ENCODE results near the gene STARD10. TPM values are rescaled to one million over a fixed set of nuclear protein-coding genes. Genes with fewer than 3 reads are reported as not detected.

The STARD10 gene
- total and polyA plus RNA-seq, 9 of the 15 experiments (the other 6 are each of a cell fraction or from before 2014, with no cell fraction given), result 0.15 to 52.9 (median 32.3) TPM

DNA sequence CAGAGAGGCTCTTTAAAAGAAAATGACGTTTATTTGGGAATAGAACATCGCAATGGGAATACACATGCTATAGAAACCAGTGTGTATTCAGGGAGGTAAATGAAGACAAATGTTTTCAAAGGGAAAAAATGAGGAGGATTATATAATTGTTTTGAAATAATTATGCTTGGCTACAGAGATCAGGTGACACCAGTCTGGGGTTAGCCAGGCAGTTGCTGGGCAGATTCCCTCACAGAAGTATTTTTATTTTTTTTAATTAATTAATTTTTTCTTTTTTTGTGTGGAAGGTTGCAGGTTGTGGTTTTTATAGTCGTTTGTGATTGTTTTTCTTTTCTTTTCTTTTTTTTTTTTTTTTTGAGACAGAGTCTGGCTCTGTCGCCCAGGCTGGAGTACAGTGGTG is 5.6 kb upstream of the STARD10 start:
- WGBS (ENCODE audit: insufficient coverage, low coverage, missing lambda C conversion rate), result 47% methylated on average over 3 of the region's 4 CpGs
- CTCF ChIA-PET (ENCODE audit: low intra/inter-chr PET ratio), result no interaction called here

DNA sequence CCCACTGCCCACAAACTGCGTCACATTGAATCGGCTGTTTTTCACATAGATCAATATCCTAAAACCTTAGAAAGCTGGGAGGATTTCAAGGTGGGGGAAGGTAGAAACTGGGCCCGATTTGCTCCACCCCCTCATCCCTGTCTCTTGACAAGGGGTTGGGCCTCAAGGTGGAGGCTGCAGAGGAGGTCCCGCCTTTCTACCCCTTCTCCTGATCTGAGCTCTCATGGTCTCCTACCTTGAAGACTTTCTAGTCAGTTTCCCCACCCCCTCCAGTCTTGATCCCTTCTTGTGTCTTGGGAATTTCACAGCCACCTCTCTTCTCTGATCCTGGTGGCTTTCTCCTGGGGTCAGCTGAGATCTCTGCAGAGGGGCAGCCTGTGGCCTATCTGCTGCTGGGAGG is 4.5 kb upstream of the STARD10 start:
- H3K4me1 ChIP-seq (replicated peaks in 1 of 2; ENCODE audit: control insufficient read depth in 2 of 2, insufficient read depth in 2 of 2, low read length in 2 of 2), result peaks cover 11 to 14% of the 10 kb centered on the region in 2 experiments; a peak in 4 of 5 replicates
- H3K36me3 ChIP-seq (ENCODE audit: control insufficient read depth, insufficient read depth, low read length), result no peaks in the 10 kb centered on the region
- H3K9ac ChIP-seq (ENCODE audit: insufficient read depth in 1 of 2, low read depth in 2 of 2, low read length in 2 of 2), result no peak overlapping the region
- FAIRE-seq (no peak), ATAC-seq (no peak), DNase-seq (ENCODE audit: extremely low read depth in 1 of 4, low spot score in 3 of 4) (no peak)
- in situ Hi-C loops (cut with MboI), result no loop called here
- H3K9me3 ChIP-seq (replicated peaks; ENCODE audit: control insufficient read depth, insufficient read depth, low read depth, low read length), result no peaks in the 10 kb centered on the region
- no peak overlapping the region for H3K4me3 ChIP-seq
- H3K79me2 ChIP-seq (ENCODE audit: control insufficient read depth, insufficient read depth, low read length), result no peaks in the 10 kb centered on the region
- no peaks in the 10 kb centered on the region for H3K9me1 ChIP-seq (ENCODE audit: control insufficient read depth, insufficient read depth, low read length)
- WGBS (ENCODE audit: insufficient coverage, low coverage, missing lambda C conversion rate), result 45% methylated on average over 4 of the region's 4 CpGs
- intact Hi-C loops (cut with micrococcal nuclease), result no loop called here
- H3K27ac ChIP-seq (ENCODE audit: extremely low read depth, low read depth, low read length), result no peak overlapping the region
- BruUV-seq (replicated peaks), result no TSS peak
- H2AFZ ChIP-seq (ENCODE audit: low read depth, low read length), result peak overlapping the region; percentile 73
- no peak for TF ChIP-seq NR3C1 (CRISPR knock-in tag; IDR thresholded peaks at IDR 0.05)
- TF ChIP-seq PHF21A (IDR thresholded peaks at IDR 0.05; ENCODE audit: borderline replicate concordance, low read depth), result peak; percentile 30; the same call in 1 of the 2 replicates
- 0 out of 2 replicates have a peak, but pooled peaks have one; percentile 14 for TF ChIP-seq EGR1 (conservative IDR thresholded peaks at IDR 0.05)
- TF ChIP-seq, protein P1, sequence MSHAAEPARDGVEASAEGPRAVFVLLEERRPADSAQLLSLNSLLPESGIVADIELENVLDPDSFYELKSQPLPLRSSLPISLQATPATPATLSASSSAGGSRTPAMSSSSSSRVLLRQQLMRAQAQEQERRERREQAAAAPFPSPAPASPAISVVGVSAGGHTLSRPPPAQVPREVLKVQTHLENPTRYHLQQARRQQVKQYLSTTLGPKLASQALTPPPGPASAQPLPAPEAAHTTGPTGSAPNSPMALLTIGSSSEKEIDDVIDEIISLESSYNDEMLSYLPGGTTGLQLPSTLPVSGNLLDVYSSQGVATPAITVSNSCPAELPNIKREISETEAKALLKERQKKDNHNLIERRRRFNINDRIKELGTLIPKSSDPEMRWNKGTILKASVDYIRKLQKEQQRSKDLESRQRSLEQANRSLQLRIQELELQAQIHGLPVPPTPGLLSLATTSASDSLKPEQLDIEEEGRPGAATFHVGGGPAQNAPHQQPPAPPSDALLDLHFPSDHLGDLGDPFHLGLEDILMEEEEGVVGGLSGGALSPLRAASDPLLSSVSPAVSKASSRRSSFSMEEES (CRISPR knock-in tag; IDR thresholded peaks at IDR 0.05), result no peak
- no peak for TF ChIP-seq TCF7 (IDR thresholded peaks at IDR 0.05; ENCODE audit: borderline replicate concordance)
- no peak for TF ChIP-seq ZNF384 (IDR thresholded peaks at IDR 0.05; ENCODE audit: low read depth, low read length)
- H3K27me3 ChIP-seq (ENCODE audit: control insufficient read depth in 2 of 2, insufficient read depth in 2 of 2, low read length in 2 of 2), result no peaks in the 10 kb centered on the region
- ChIA-PET CTCF (ENCODE audit: low intra/inter-chr PET ratio) (interaction anchor here (0.7 kb wide), 1 partner anchor 73 kb away, joined by 3 read pairs; no protein-coding TSS in a partner anchor), POLR2A (interaction anchor here (0.7 to 0.8 kb wide), 3 partner anchors 16 to 23 kb away, joined by 3 read pairs; partner anchors contain the start of gene ATG16L2)
- no peaks in the 10 kb centered on the region for H4K20me1 ChIP-seq (replicated peaks; ENCODE audit: control insufficient read depth, insufficient read depth, low read length)
- no peak overlapping the region; the same call in 1 of the 2 replicates for H3K4me2 ChIP-seq (ENCODE audit: insufficient read depth, low read length)

More for the DNA sequence above, 5.6 kb upstream of the STARD10 start:
- no peak for ATAC-seq
- TF ChIP-seq, protein P2, sequence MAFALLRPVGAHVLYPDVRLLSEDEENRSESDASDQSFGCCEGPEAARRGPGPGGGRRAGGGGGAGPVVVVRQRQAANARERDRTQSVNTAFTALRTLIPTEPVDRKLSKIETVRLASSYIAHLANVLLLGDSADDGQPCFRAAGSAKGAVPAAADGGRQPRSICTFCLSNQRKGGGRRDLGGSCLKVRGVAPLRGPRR (CRISPR knock-in tag; IDR thresholded peaks at IDR 0.05), result no peak
- no peak for TF ChIP-seq ZNF717 (CRISPR knock-in tag; IDR thresholded peaks at IDR 0.05)
- peak; percentile 83 for TF ChIP-seq RFX5 (IDR thresholded peaks at IDR 0.05; ENCODE audit: low read depth, low read length)
- no peak for TF ChIP-seq TSC22D4 (tag; IDR thresholded peaks at IDR 0.05)
- TF ChIP-seq KDM5B (IDR thresholded peaks at IDR 0.05; ENCODE audit: insufficient replicate concordance, low read depth, low read length), result no peak
- no TSS peak for BruUV-seq (replicated peaks)
- Histone ChIP-seq H3K9me1 (ENCODE audit: control insufficient read depth, insufficient read depth, low read length) (no peaks in the 10 kb centered on the region), H3K9me3 (replicated peaks; ENCODE audit: control insufficient read depth, insufficient read depth, low read depth, low read length) (no peaks in the 10 kb centered on the region), H3K4me1 (replicated peaks in 1 of 2; ENCODE audit: control insufficient read depth in 2 of 2, insufficient read depth in 2 of 2, low read length in 2 of 2) (peaks cover 3 to 8% of the 10 kb centered on the region in 2 experiments; a peak in 4 of 5 replicates), H3K9ac (ENCODE audit: insufficient read depth in 1 of 2, low read depth in 2 of 2, low read length in 2 of 2) (no peak overlapping the region), H3K4me2 (ENCODE audit: insufficient read depth, low read length) (no peak overlapping the region), H3K79me2 (ENCODE audit: control insufficient read depth, insufficient read depth, low read length) (no peaks in the 10 kb centered on the region), H3K27ac (ENCODE audit: extremely low read depth, low read depth, low read length) (no peak overlapping the region), H3K36me3 (ENCODE audit: control insufficient read depth, insufficient read depth, low read length) (no peaks in the 10 kb centered on the region), H4K20me1 (replicated peaks; ENCODE audit: control insufficient read depth, insufficient read depth, low read length) (no peaks in the 10 kb centered on the region), H2AFZ (ENCODE audit: low read depth, low read length) (no peak overlapping the region), H3K4me3 (no peak overlapping the region), H3K27me3 (ENCODE audit: control insufficient read depth in 2 of 2, insufficient read depth in 2 of 2, low read length in 2 of 2) (no peaks in the 10 kb centered on the region)
- no peak for FAIRE-seq
- POLR2A ChIA-PET, result no interaction called here
- in situ Hi-C loops (cut with MboI), result no loop called here
- DNase-seq (ENCODE audit: extremely low read depth in 1 of 4, low spot score in 3 of 4), result no peak
- intact Hi-C loops (cut with micrococcal nuclease), result no loop called here

Data from K562 (cell line).